NCI-H2227 (cell line): Measurements from ENCODE around the gene UNC5C.

Experiments used
- DNase-seq: peaks from one replicate; lab custom pipeline; 2025; ENCODE audit not compliant: unreplicated experiment; lab: John Stamatoyannopoulos, UW

Gene UNC5C

DNA sequence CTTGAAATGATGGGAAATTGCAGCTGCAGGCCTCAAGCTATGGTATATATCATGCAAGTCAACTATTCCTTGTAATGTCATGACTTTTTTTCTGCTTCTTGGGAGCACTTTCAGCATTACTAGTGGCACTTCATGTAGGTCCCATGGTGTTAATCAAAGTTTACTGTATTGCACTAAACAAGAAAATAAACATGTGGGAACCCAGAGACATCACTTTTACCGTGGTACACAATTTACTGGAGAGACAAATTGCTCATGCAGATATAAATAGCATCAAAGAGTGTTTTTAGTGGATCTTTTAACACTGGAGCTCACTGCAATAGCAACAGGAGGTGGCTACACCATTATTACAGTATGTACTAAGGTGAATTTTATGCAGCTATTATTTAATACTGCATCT is 79.2 kb downstream of the UNC5C start:
- DNase-seq, result no peak

DNA sequence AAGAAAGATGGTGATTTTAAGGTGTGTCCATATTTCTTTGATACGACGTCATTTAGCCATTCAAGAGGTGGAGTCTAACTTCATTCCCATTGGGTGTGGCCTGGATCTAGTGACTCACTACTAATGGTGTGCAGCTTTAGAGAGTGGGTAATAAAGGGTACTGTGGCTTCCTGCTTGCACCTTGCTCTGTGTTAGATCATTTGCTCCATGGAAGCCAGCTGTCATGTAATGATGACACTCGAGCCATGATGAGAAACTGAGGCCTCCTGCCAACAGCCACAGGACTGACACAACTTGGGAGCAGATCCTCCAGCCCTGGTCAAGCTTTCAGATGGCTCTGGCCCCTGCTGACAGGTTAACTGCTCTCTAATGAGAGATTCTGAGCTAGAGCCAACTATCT is 82.0 kb downstream of the UNC5C start:
- DNase-seq, result no peak

DNA sequence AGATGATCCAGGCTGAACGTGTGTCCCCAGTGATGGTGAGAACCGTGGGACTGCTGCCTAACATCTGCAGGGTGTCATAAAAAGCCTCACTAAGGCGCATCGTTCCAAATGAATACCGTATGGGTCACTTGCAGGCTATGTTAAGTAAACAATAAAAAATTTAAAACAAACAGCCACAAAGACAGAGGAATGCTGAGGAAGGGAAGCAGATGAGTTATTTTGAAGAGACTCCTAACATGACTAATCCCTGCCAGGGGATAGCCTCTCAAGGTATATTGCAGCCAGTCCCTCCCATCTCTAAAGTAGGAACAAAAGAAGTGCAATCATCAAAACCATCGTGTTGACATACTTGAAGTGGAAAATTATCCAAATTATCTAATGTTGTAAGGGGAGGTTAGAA is 83.8 kb downstream of the UNC5C start:
- DNase-seq, result peak; percentile 39

DNA sequence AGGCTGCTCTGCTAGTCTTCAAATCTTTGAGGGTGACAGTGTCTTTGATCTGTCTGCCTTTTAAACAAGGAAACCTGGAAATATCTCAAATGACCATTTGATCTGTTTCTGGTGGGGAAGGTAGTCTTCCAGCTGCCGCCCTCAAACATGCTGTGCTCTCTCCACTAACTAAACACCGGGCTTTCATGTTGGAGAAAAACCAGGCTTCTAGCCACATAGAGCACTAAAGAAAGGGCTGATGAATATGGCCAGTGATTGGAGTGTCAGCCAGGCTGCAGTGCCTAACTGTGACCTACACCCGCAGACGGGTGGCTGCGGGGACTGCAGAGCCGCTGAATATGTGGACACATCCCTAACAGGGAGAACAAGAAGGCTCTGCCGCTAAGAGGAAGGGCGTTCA is 85.9 kb downstream of the UNC5C start:
- DNase-seq, result no peak

DNA sequence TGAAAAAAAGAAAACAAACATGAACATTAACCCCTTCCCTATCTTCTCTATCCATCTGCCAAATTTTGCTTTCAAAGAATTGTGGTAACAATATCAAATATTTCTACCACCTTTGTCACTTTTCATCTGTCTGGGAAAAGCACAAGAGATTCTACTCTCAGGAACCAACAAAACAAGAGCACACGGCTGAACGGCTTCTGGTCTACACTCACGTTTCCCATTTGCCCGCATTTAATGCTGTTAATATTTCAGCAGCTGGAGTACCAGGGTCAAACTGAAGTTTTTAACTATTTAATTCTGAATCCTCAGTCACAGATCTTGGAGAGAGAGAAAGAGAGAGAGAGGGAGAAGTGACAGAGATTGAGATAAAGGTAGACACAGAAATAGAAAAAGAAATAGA is 91.4 kb downstream of the UNC5C start:
- no peak for DNase-seq

DNA sequence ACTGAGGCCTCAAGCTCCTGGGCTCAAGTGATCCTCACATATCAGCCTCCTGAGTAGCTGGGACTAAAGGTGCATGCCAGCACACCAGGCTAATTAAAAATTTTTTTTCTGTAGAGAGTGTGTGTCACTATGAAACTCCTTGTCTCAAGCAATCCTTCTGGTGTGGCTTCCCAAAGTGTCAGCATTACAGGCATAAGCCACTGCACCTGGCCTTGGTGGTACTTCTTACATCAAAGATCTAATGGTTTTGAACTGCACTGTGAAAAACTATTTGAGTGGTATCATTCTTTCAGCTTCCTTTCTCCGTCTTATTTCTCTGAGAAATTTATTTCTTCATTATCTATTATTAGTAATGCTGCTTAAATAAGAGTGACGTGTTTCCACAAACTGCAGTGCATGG is 98.5 kb downstream of the UNC5C start:
- DNase-seq, result no peak

DNA sequence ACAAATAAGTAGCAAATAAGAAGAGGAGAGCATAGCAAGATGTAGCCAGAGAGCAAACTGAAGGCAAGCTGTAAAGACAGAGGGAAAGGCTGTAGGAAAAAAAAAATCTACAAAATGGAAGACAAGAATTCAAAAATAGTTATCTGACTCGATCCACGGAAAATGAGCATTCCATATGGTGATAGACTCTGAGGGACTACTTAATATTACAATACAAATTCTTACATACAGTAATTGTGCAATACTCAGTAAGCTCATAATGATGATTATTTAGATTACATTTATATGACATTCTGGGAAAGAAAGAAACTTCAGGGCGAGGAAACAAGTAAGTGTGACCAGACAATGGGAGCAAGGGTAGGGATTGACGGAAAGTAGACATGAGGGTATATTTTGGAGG is 102.6 kb downstream of the UNC5C start:
- DNase-seq, result no peak

DNA sequence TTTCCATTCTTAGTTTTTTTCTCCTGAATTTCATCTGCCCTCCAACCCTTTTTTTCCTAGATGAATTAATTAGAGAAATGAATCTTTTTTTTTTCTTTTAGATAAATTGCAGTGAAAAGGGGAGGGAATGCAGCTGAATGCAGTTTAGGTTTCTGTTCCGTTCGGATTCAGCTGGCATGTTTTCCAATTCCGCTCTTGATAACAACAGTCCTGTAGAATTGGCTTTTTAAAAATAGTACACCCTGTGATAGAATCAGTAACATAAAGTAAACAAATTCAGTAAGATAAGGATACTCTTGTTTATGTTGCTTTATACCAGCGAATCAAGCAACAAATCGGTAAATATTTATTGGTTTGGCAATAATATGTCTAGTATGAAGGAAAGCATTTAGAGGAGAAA is 103.5 kb downstream of the UNC5C start:
- DNase-seq, result no peak

DNA sequence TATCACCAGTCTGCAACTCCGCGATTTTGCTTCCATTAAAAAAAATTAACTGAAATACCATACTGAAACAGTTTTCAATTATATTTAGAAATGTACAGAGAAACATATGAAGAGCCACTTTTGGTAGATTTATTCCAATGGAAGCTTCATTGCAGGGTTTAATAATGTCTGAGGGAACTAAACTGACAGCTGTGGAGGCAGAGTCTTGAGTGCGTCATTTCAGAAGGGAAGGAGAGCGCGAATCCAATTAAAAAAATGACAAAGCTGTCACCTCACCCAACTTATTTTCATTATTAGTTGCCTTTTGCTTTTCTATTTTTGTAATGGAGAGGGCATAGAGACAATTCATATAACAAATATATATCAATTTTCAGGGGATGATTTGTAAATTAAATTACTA is 104.0 kb downstream of the UNC5C start:
- no peak for DNase-seq

DNA sequence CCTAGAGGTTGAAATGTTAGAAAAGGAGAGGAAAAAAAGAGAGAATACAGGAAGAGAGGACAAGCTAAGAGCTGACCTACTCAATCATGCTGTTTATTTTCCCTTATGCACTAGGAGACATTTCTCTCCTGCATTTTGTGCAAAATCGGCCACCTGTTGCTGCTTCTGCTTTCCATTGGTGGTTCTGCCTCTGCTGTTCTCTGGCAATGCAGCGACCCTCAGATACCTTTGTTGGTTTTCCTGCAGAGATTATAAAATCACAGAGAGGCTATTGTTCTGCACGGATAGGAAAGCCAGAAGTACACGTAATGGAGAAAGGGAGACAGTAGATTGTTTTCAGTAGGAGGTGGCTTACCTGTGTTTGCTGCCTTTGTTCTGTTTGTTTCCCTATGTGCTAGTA is 108.9 kb downstream of the UNC5C start:
- no peak for DNase-seq

DNA sequence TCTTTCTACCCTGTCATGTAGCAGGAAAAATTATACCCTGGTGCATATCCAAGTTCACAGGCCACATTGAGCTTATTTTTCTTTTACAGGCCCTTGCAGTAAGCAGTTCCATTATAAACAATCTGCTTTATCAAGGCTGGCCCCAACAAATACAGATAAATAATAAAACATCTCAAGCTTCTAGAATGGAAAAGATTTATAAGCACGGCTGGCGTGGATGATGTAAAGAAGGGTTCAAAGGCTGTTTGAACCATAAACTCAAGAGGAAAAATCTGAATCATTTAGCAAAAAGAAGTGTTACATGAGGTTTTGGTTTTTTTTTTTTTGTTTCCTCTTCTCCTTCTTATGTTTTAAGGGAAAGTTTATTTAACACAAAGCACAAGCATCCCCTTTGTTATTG is 109.7 kb downstream of the UNC5C start:
- DNase-seq, result no peak

DNA sequence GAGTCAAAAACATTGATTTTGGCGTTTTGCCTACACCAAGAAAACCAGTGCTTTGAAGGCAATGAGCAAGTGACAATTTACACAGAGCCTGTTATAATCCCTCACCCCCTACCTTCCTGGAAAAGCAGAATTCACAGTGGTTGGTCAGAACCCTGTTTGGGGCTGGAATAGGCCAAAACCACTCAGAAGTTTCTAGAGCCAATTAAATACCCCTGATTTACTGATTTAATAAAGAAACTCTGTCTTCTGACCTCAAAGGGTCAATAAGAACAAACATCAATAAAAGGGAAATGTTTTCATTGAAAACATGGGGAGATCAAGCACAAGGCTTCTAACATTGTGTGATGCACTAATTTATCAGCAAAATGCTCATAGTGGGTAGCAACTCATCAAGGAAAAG is 116.3 kb downstream of the UNC5C start:
- DNase-seq, result no peak

DNA sequence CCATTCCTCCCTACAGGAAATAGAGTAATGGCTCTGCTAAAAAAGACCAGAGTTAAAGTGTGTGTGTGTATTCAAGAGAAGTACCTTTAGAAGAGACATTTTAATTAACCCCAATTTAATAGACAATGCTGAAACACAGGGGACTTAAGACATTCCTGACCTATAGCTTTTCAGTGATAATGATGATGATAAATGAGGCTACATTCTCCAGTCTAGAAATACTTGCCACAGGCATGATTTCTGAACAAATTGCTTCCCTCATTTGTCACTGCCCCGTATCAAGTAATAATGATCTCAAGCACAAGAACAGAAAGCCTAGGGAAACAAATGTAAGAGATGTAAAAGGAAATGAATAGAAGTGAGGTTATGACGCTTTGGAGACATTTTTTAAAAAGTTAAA is 117.1 kb downstream of the UNC5C start:
- peak; percentile 44 for DNase-seq

DNA sequence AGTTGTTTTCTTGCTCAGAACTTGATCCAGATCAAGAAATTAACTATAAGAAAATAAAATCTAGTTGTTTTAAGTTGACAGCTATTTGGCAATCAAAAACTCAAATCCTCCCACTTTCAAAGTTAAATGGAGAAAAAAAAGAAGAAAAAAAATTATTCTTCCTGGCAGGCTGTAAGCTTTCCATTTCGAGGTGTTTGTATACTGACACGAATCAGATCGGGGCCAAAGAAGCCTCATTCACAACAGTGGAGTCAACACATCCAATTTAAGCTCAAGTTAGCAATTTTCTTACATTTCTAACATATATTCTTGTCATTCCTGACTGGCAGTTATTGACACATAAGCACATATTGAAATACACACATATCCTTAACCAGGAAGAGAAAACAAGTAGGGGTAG is 119.4 kb downstream of the UNC5C start:
- DNase-seq, result no peak

DNA sequence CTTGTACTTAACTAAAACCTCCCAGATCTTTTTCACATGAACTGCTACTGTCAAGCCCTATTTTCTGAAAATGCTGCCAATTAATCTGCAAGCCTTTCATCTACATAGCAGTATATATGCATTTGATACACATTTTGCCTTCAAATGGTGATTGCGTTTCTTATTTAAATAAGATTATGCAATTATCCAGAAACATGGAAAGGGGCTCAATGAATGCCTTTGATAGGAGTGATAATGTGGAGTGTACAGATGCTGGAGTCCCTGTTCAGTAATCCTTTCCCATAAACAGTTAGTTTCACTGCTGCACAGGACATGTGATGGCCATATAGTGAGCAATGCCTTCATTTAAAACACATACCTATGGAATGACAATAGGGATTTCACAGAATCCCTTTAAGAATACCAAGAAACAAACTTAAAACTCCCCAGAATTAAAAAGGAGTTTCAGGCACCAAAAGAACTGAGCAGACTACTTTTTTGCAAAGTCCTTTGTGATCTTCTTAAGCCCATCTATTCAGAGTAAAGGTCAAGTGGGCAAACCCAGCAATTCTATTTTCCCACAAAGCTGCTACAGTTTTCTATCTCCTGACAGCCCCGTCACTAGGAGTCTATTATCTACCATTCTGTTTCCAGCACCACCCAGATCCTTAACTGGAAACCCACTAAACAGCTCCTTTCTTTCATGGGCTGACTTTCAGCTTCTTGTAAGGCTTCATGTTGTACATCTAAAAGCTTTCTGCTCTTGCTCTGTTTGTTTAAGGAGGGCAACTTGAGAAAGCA is 120.3 kb downstream of the UNC5C start:
- peak; percentile 42 for DNase-seq

DNA sequence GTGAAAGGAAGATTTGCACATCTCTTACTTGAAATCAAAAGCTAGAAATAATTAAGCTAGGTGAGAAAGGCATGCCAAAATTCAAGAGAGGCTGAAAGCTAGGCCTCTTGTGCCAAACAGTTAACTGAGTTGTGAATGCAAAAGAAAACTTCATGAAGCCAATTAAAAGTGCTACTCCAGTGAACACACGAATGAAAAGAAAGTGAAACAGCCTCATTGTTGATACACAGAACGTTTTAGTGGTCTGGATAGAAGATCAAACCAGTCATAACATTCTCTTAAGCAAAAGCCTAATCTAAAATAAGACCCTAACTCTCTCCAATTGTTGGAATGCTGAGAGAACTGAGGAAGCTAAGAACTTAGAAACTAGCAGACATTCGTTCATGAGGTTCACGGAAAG is 122.3 kb downstream of the UNC5C start:
- no peak for DNase-seq

DNA sequence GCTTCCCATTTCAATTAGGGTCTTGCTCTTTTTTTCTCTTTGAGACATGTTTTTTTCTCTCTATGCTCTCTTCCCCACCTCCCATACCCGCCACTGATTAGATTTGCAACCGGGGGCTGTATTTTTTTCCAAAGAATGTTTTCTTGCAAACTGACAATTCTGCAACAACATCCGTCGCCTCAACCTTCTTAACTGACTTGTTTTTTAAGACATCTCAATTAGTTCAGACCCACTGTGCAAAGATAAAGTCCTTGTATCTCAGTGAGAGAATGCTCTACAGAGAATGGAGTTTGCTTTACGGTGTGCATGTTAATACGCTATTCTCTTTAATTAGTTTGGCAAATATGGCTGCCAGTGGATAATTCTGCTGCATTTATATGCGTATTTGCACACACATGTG is 126.3 kb downstream of the UNC5C start:
- DNase-seq, result no peak

DNA sequence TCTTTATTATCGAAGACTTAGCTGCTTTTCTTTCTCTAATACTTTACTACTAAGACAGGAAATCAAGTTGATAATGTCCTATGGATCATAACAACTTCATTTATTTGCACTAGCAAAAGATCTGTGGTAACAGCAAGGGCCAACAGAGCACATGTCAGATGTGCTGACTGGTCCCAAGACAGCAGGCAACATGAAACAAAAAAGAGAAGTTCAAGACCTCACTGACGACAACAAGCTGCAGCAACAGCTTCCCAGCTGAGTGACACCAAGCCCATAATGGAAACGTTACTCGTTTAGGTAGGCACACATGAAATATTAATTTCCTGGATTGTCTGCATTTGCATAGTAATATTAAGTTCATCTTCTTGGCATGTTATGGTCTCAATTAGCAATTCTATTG is 126.9 kb downstream of the UNC5C start:
- no peak for DNase-seq

DNA sequence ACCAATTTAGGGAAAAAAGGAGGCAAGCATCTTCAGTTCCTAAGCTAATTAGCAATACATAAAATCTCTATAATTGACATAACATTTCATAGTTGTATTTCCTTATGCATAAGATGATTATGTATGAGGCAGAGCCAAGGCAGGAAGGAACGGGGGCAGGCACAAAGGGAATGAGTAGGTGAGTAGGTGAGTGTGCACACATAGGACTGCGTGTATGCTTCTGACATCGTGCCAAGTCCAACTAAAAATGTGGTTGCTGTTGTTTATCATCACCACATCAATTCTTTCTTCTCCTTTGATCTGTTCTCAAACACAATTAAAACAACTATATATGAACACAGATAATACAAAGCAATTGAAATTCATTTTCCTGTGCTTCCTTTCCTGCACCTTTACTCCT is 131.2 kb downstream of the UNC5C start:
- DNase-seq, result no peak

DNA sequence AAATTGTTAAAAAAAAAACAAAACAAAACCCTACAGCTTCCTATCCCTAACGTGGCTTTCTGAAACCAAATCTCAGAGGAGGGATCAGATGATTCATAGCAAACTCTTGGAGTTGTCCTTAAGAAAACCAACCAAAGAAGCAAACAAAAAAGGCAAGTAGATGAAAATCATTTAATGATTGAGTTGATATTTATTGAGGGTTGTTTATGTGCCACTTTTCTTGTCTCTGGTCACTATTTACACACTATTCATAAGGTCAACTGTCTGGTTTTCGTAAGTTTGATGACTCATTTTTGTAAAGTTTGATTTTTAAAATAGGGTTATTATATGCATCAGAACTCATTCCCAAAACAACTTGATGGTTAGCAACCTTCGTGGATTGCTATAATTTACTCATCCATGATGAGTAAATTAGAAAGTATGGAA is 133.4 kb downstream of the UNC5C start:
- DNase-seq, result peak; percentile 14

DNA sequence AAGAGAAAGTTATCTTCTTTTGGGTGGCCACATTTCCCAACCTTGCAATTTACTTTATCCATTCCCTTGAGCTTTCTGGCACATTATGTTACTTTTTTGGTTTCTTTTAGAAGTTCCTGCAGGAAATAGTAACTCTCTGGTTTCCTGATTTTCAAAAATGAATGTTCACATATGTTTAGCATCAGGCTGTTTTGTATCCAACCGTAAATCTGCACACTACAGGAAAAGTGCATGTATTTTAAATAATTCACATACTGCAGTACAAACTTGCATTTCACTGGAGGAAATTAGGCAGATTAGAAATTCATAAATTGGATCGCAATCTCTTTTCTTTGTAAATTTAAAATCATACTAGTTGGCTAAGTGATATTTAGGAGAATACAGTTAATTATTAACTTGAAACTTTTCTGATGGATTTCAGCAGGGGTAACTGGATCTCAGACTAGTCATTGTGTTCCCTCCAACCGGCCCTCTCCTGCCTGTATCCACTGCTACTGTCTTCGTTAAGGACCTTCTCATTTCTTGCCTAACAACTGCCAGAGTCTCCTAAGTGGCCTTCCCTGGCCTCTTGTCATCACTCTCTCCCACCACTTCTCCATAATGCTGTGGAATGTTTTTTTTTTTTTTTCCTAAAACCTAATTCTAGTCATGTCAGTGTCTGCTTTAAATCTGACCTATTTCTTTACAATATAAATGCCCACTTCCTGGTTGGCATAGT is 137.2 kb downstream of the UNC5C start:
- DNase-seq, result no peak

DNA sequence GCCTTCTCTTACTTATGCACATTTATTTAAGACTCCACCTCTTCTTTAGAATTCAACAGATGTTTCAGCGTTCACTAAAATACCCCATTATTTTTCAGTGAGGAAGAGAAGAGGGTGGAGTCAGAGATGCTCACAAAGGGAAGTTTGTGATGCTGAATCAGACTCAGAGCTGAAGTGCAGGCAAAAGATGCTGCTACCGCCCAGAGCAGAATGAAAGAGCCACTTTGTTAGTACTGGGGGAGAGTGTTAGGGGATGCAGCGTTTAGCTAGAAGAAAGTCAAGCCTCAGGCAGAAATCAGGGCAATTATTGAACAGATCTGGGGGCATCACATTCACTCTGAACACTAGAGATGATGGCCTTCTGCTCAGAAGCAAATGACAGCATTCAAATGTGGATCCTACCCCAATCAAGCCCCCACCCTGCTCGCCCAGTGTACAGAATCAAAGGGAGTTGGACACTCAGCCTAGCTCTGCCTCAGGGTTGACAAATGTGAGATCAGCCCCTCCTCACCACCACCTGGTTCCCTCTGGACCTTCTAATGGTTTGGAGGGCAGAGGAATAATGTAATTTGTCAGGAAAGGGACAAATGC is 138.3 kb downstream of the UNC5C start:
- no peak for DNase-seq
